ENCODE measurements around the gene VARS2.

The VARS2 gene

DNA sequence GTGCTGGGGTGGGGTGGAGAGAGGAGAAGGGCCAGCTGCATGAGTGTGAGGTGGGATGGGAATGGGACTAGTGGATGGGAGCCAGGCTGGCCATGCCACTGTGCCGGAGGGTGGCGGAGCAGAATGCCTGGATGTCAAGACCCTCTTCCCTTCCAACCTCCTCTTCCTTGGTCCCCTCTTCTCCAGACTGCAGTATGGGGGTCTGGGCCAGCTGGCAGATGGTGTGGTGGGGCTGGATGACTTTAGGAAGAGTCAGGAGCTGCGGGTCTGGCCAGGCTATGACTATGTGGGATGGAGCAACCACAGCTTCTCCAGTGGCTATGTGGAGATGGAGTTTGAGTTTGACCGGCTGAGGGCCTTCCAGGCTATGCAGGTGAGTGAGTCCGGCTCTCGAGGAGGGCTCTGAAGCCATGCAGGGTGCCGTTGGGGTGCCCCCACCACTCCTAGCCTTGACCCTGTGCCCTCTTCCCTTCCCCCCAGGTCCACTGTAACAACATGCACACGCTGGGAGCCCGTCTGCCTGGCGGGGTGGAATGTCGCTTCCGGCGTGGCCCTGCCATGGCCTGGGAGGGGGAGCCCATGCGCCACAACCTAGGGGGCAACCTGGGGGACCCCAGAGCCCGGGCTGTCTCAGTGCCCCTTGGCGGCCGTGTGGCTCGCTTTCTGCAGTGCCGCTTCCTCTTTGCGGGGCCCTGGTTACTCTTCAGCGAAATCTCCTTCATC is 22.1 kb upstream of the VARS2 start:
- no peak overlapping the region for H3K27ac ChIP-seq
- TF ChIP-seq CTCF (conservative IDR thresholded peaks at IDR 0.05) (no peak), ZFX (IDR thresholded peaks at IDR 0.05) (no peak)

DNA sequence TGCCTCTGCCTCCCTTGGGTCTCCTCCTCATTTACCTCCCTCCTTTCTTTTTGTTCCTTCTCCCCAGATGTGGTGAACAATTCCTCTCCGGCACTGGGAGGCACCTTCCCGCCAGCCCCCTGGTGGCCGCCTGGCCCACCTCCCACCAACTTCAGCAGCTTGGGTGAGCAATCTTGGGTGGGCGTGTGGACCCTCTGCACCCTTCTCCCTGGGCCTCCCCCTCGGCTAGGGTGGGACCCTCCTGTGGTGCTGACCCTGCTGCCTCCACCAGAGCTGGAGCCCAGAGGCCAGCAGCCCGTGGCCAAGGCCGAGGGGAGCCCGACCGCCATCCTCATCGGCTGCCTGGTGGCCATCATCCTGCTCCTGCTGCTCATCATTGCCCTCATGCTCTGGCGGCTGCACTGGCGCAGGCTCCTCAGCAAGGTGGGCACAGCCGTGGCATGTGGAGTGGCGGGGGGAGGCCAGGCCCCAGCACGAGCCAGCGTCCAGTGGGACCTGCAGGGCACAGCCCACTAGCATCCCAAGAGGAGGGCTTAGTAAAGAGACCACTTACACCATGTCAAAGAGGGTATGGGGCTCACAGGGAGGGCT is 20.9 kb upstream of the VARS2 start:
- TF ChIP-seq CTCF (conservative IDR thresholded peaks at IDR 0.05) (no peak), ZFX (IDR thresholded peaks at IDR 0.05) (no peak)
- no peak overlapping the region for H3K27ac ChIP-seq

DNA sequence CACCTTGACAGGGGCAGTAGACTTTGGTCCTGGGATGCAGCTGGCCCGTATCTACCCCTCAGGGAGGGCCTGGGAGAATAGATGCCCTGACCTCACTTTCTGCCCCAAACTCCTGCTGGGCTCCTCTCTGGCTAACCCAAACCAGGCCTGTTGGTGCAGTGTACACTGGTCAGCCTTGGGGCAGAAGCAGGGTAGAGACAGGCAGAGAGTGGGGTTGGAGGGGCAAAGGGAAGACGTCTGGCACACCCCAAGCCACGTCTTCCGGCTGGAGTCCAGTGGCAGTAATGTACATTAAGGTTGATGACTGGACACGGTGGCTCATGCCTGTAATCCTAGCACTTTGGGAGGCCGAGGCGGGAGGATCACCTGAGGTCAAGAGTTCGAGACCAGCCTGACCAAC is 20.4 kb upstream of the VARS2 start:
- no peak overlapping the region for H3K27ac ChIP-seq
- no peak for TF ChIP-seq ZFX (IDR thresholded peaks at IDR 0.05)
- no peak for TF ChIP-seq CTCF (conservative IDR thresholded peaks at IDR 0.05)

- no peak overlapping the region for H3K27ac ChIP-seq
- no peak for TF ChIP-seq CTCF (conservative IDR thresholded peaks at IDR 0.05)
- TF ChIP-seq ZFX (IDR thresholded peaks at IDR 0.05), result no peak
Observed at GRCh38 chr6:30894381-30894780, 19.7 kb upstream of the VARS2 start.

- TF ChIP-seq CTCF (conservative IDR thresholded peaks at IDR 0.05) (no peak), ZFX (IDR thresholded peaks at IDR 0.05) (no peak)
- H3K27ac ChIP-seq, result no peak overlapping the region
Observed at GRCh38 chr6:30894935-30895334, 19.1 kb upstream of the VARS2 start.

- TF ChIP-seq ZFX (IDR thresholded peaks at IDR 0.05), result no peak
- TF ChIP-seq CTCF (conservative IDR thresholded peaks at IDR 0.05), result no peak
- H3K27ac ChIP-seq, result no peak overlapping the region
Observed at GRCh38 chr6:30895343-30895742, 18.7 kb upstream of the VARS2 start.

- TF ChIP-seq ZFX (IDR thresholded peaks at IDR 0.05) (no peak), CTCF (conservative IDR thresholded peaks at IDR 0.05) (no peak)
Observed at GRCh38 chr6:30896541-30896940, 17.5 kb upstream of the VARS2 start.

More at GRCh38 chr6:30896541-30896940, 17.5 kb upstream of the VARS2 start:
- H3K27ac ChIP-seq, result no peak overlapping the region

Measured in C4-2B (cell line).